ENCODE results near the gene VRK3. TPM values are rescaled to one million over a fixed set of nuclear protein-coding genes. Genes with fewer than 3 reads are reported as not detected.

VRK3 gene
- total and polyA plus RNA-seq, 7 donors: 23.8 to 54.7 (median 28.6) TPM

GRCh38 chr19:49930483-49931011 is 94.6 kb downstream of the VRK3 start:
- H3K4me1 ChIP-seq: peaks cover 19% of the 10 kb centered on the region
- H3K4me3 ChIP-seq: peak overlapping the region; percentile 98
- no peak for ATAC-seq
- no peaks in the 10 kb centered on the region for H3K27me3 ChIP-seq (ENCODE audit: insufficient read depth in 3 of 3, low read length in 2 of 3)
- H3K36me3 ChIP-seq (ENCODE audit: insufficient read depth in 1 of 2, low read depth in 1 of 2): peaks cover 0 to 28% of the 10 kb centered on the region in 2 donors
- no peaks in the 10 kb centered on the region for H3K9me3 ChIP-seq
- TF ChIP-seq, protein P1, sequence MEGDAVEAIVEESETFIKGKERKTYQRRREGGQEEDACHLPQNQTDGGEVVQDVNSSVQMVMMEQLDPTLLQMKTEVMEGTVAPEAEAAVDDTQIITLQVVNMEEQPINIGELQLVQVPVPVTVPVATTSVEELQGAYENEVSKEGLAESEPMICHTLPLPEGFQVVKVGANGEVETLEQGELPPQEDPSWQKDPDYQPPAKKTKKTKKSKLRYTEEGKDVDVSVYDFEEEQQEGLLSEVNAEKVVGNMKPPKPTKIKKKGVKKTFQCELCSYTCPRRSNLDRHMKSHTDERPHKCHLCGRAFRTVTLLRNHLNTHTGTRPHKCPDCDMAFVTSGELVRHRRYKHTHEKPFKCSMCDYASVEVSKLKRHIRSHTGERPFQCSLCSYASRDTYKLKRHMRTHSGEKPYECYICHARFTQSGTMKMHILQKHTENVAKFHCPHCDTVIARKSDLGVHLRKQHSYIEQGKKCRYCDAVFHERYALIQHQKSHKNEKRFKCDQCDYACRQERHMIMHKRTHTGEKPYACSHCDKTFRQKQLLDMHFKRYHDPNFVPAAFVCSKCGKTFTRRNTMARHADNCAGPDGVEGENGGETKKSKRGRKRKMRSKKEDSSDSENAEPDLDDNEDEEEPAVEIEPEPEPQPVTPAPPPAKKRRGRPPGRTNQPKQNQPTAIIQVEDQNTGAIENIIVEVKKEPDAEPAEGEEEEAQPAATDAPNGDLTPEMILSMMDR (IDR thresholded peaks at IDR 0.05): no peak
- intact Hi-C loops (cut with DNase I): loop anchor here in 1 of 2 donors (10.0 kb wide), 1 partner anchor 204 kb away; no protein-coding TSS in a partner anchor
- H3K27ac ChIP-seq: peak overlapping the region; percentile 88
- 48 to 55% (median 54%) methylated on average over 15 of the region's 15 CpGs for WGBS, 3 donors
- DNase-seq: peak; percentile 47 to 74

- DNase-seq (peak; percentile 92 to 95), ATAC-seq (peak; percentile 88 to 93 (median 92))
- peak overlapping the region; percentile 98 for H3K4me3 ChIP-seq
- H3K36me3 ChIP-seq (ENCODE audit: insufficient read depth in 1 of 2, low read depth in 1 of 2): peaks cover 0 to 35% of the 10 kb centered on the region in 2 donors
- TF ChIP-seq, protein P1 (IDR thresholded peaks at IDR 0.05): no peak
- no peaks in the 10 kb centered on the region for H3K27me3 ChIP-seq (ENCODE audit: insufficient read depth in 3 of 3, low read length in 2 of 3)
- intact Hi-C loops (cut with DNase I): loop anchor here (5.0 to 10.0 kb wide), 2 partner anchors 38 to 205 kb away; no protein-coding TSS in a partner anchor
- no peaks in the 10 kb centered on the region for H3K9me3 ChIP-seq
- WGBS, 3 donors: 2 to 4% (median 3%) methylated on average over 43 of the region's 43 CpGs
- H3K27ac ChIP-seq: peak overlapping the region; percentile 88
- peaks cover 25% of the 10 kb centered on the region for H3K4me1 ChIP-seq
Measured at GRCh38 chr19:49929611-49930482, 95.3 kb downstream of the VRK3 start.

GRCh38 chr19:49929121-49929610 is 96.0 kb downstream of the VRK3 start, which contains the start of the genes ATF5 and NUP62:
TSS of gene ATF5 (plus strand) at chr19:49929205. CDS start at chr19:49930851, 1,646 bp downstream.
TSS of gene NUP62 (minus strand) at chr19:49929504. CDS start at chr19:49909807, 19,697 bp downstream.
- H3K36me3 ChIP-seq (ENCODE audit: insufficient read depth in 1 of 2, low read depth in 1 of 2): peaks cover 0 to 37% of the 10 kb centered on the region in 2 donors
- H3K27me3 ChIP-seq (ENCODE audit: insufficient read depth in 3 of 3, low read length in 2 of 3): no peaks in the 10 kb centered on the region
- DNase-seq (peak; percentile 92 to 95), ATAC-seq (peak; percentile 74 to 83 (median 78))
- no peaks in the 10 kb centered on the region for H3K9me3 ChIP-seq
- TF ChIP-seq, protein P1 (IDR thresholded peaks at IDR 0.05): no peak
- H3K27ac ChIP-seq: peak within 1 kb of the TSS; percentile 88
- WGBS, 3 donors: 0% methylated on average over 40 to 48 of the region's 48 CpGs
- intact Hi-C loops (cut with DNase I): loop anchor here in 1 of 2 donors (5.0 kb wide), 1 partner anchor 37 kb away; no protein-coding TSS in a partner anchor
- H3K4me3 ChIP-seq: peak within 1 kb of the TSS; percentile 98
- peaks cover 26% of the 10 kb centered on the region for H3K4me1 ChIP-seq

GRCh38 chr19:49927526-49928264 is 97.5 kb downstream of the VRK3 start:
- ATAC-seq: no peak
- H3K27me3 ChIP-seq (ENCODE audit: insufficient read depth in 3 of 3, low read length in 2 of 3): no peaks in the 10 kb centered on the region
- peaks cover 30% of the 10 kb centered on the region for H3K4me1 ChIP-seq
- H3K27ac ChIP-seq: peak overlapping the region; percentile 88
- no peak for DNase-seq
- WGBS, 3 donors: 54 to 63% (median 56%) methylated on average over 14 of the region's 14 CpGs
- peak overlapping the region; percentile 98 for H3K4me3 ChIP-seq
- no peaks in the 10 kb centered on the region for H3K9me3 ChIP-seq
- TF ChIP-seq, protein P1 (IDR thresholded peaks at IDR 0.05): no peak
- peaks cover 0 to 51% of the 10 kb centered on the region in 2 donors for H3K36me3 ChIP-seq (ENCODE audit: insufficient read depth in 1 of 2, low read depth in 1 of 2)
- intact Hi-C loops (cut with DNase I): loop anchor here in 1 of 2 donors (5.0 kb wide), 1 partner anchor 35 kb away; no protein-coding TSS in a partner anchor

Measured in psoas muscle (tissue), 8 donors.